Measurements from ENCODE around the gene PLD4.

- no peak for TF ChIP-seq CTCF (IDR thresholded peaks at IDR 0.05; ENCODE audit: insufficient read depth, low read length, poor library complexity, severe bottlenecking)
- TF ChIP-seq EZH2phosphoT487 (conservative IDR thresholded peaks at IDR 0.05; ENCODE audit: low read length) = no peak
Observed at GRCh38 chr14:104887623-104888488, 36.8 kb upstream of the PLD4 start.
